TTC549 (cell line): ENCODE results near the gene MXD3.
"Not testable (repeated sequence)": the region's sequence is repeated elsewhere in the genome, so short reads cannot be mapped to it uniquely, and the experiment has no call there.

Experiments used
- FAIRE-seq: peaks from 2 replicates; lab custom pipeline; 2012; peaks lifted over from hg19 to GRCh38; lab: Jason Lieb, UNC

Gene MXD3

GRCh38 chr5:177319913-177320588, 8.4 kb upstream of the MXD3 start:
- FAIRE-seq, result no peak

GRCh38 chr5:177317959-177318377, 6.3 kb upstream of the MXD3 start:
- peak; percentile 79 for FAIRE-seq

GRCh38 chr5:177316005-177316404, 4.3 kb upstream of the MXD3 start:
- FAIRE-seq, result no peak

- no peak for FAIRE-seq
Observed at GRCh38 chr5:177315411-177315810, 3.7 kb upstream of the MXD3 start.

GRCh38 chr5:177314376-177315342, 3.0 kb upstream of the MXD3 start:
- FAIRE-seq, result no peak

GRCh38 chr5:177313561-177314259, 2.0 kb upstream of the MXD3 start:
- FAIRE-seq, result no peak

- no peak for FAIRE-seq
Observed at GRCh38 chr5:177312649-177313181, 1.0 kb upstream of the MXD3 start.

GRCh38 chr5:177311392-177311722, 341 bp downstream of the MXD3 start:
- no peak for FAIRE-seq

- FAIRE-seq, result no peak
Observed at GRCh38 chr5:177310757-177311391, 824 bp downstream of the MXD3 start.

- FAIRE-seq, result no peak
Observed at GRCh38 chr5:177310332-177310731, 1.4 kb downstream of the MXD3 start.

GRCh38 chr5:177309351-177310191, 2.1 kb downstream of the MXD3 start:
- no peak for FAIRE-seq

GRCh38 chr5:177308740-177309139, 3.0 kb downstream of the MXD3 start:
- no peak for FAIRE-seq

GRCh38 chr5:177307544-177308363, 3.9 kb downstream of the MXD3 start:
- FAIRE-seq, result no peak

- FAIRE-seq, result no peak
Observed at GRCh38 chr5:177306674-177307543, 4.8 kb downstream of the MXD3 start.

- not testable (repeated sequence) for FAIRE-seq
Observed at GRCh38 chr5:177306103-177306640, 5.5 kb downstream of the MXD3 start.

- FAIRE-seq, result no peak
Observed at GRCh38 chr5:177304392-177305119, 7.1 kb downstream of the MXD3 start.

GRCh38 chr5:177303925-177304391, 7.7 kb downstream of the MXD3 start:
- no peak for FAIRE-seq
